Heart right ventricle (tissue), 16 donors: ENCODE results near the gene ZNF655. TPM values are rescaled to one million over a fixed set of nuclear protein-coding genes. Genes with fewer than 3 reads are reported as not detected.

Experiments used
- ATAC-seq, 8 donors: fragments of 200-7000 bp; cut with Tn5 transposase; one replicate each; pipeline ENCODE4 v1.9.1; 2020; ENCODE audit warnings: mild to moderate bottlenecking in 8 of 8, moderate library complexity in 8 of 8, moderate number of reproducible peaks in 1 of 8
- DNase-seq, 2 donors: peaks; one replicate each; pipeline ENCODE4 v3.0.0-alpha.2; 2020
- H3K27ac ChIP-seq, 10 donors: fragments of 200-600 bp; sonication (generic) in 2 of 10; one replicate each; pipeline versions ENCODE4 v1.5.0 to v1.8.0; 2020 to 2022; ENCODE audit warnings: mild to moderate bottlenecking in 3 of 10
- H3K27me3 ChIP-seq, 7 donors: fragments of 200-600 bp; one replicate each; pipeline ENCODE4 v1.8.0; 2021 to 2022; ENCODE audit warnings: mild to moderate bottlenecking in 2 of 7
- H3K36me3 ChIP-seq, 9 donors: fragments of 200-600 bp; sonication (generic) in 1 of 9; one replicate each; pipeline versions ENCODE4 v1.5.0 to v1.8.0; 2020 to 2022; ENCODE audit warnings: mild to moderate bottlenecking in 2 of 9
- H3K4me1 ChIP-seq, 9 donors: fragments of 200-600 bp; sonication (generic) in 1 of 9; one replicate each; pipeline versions ENCODE4 v1.5.0 to v1.8.0; 2020 to 2022; ENCODE audit warnings: mild to moderate bottlenecking in 4 of 9
- H3K4me3 ChIP-seq, 10 donors: fragments of 200-600 bp; sonication (generic) in 2 of 10; one replicate each; pipeline versions ENCODE4 v1.5.0 to v1.8.0; 2020 to 2022; ENCODE audit warnings: mild to moderate bottlenecking in 7 of 10, moderate library complexity in 2 of 10
- H3K9me3 ChIP-seq, 11 donors: fragments of 200-600 bp in 10 of 11; sonication (generic) in 2 of 11; one replicate each; pipeline versions ENCODE4 v1.5.0 to v1.8.0; 2013 to 2022; ENCODE audit warnings: mild to moderate bottlenecking in 2 of 11, control low read depth in 1 of 11, moderate library complexity in 1 of 11
- WGBS, 2 donors: extraction: QIAGEN DNeasy Blood & Tissue Kit; methylation state at CpG; one replicate each; pipeline ENCODE4 v1.1.7; 2013; ENCODE audit warnings: inconsistent platforms in 1 of 2; 5-methylcytosine and 5-hydroxymethylcytosine counted together
- intact Hi-C, 10 donors: fragments of 100-400 bp; cut with DNase I; formaldehyde crosslinking; loops; one replicate each; pipeline versions ENCODE4 v1.11.1 to v1.14.2; 2022
- polyA plus RNA-seq, 2 donors: library from polyadenylated mRNA; stranded (reverse); fragments of 200-250 nt; gene quantifications; one replicate each; pipeline ENCODE4 v1.2.3, GENCODE V29; 2013
- total RNA-seq, 10 donors: library from RNA; stranded (reverse); fragmentation: NEBNext Ultra II Directional in 3 of 10; extraction: Animal tissue kit (Norgen Biotek cat#: 25700) in 3 of 10; gene quantifications; one replicate each; pipeline versions ENCODE4 v1.2.1 to v1.2.4, GENCODE V29; 2021 to 2023
- TF ChIP-seq, protein P1 (sequence below), 9 donors: fragments of 200-600 bp; sonication (generic) in 2 of 9; IDR thresholded peaks; one replicate each; pipeline versions ENCODE4 v1.5.0 to v1.8.0; 2021 to 2022; ENCODE audit warnings: antibody characterized with exemption in 9 of 9, mild to moderate bottlenecking in 5 of 9, moderate library complexity in 1 of 9
- donor health status: Arrhythmogenic right ventricular cardiomyopathy.
- donor health status: ischemic (EF 13 %, LVEDD 7.1; RV severe dilation, severe dysfunction).
- donor health status: healthy with polysubstance abuse.
- donor health status: DM: no; HTN: yes; CAD: no.
- donor health status: DM: no; HTN: no; CAD: no.
- donor health status: ischemic (EF 25% LVEDD 6.9; RV normal size, moderate dysfunction).
- donor health status: ischemic (EF 25% LVEDD 5.7; RV mildly dilated, moderate dysfunction).
- donor health status: healthy.
- donor health status: DM: yes; HTN: yes; CAD: no.
- donor health status: Ischemic cardiomyopathy.
- donor health status: ischemic (EF 35%, LVEDD 5.7; RV mildly dilated, moderate dysfunction).
- donor health status: nonischemic (EF 11% LVEDD 7.7; RV severe dilation, severe dysfunction).
- donor health status: DM: yes; HTN: yes; CAD: no.
- donor health status: PGD.
- donor health status: ischemic (EF 29% LVEDD 5.4; RV normal size, mild dysfunction).
- donor health status: nonischemic (EF 23%, LVEDD 6.1; RV moderate dilation, normal function).

ZNF655 gene
- total and polyA plus RNA-seq, 12 donors: 22.0 to 54.1 (median 30.8) TPM

DNA sequence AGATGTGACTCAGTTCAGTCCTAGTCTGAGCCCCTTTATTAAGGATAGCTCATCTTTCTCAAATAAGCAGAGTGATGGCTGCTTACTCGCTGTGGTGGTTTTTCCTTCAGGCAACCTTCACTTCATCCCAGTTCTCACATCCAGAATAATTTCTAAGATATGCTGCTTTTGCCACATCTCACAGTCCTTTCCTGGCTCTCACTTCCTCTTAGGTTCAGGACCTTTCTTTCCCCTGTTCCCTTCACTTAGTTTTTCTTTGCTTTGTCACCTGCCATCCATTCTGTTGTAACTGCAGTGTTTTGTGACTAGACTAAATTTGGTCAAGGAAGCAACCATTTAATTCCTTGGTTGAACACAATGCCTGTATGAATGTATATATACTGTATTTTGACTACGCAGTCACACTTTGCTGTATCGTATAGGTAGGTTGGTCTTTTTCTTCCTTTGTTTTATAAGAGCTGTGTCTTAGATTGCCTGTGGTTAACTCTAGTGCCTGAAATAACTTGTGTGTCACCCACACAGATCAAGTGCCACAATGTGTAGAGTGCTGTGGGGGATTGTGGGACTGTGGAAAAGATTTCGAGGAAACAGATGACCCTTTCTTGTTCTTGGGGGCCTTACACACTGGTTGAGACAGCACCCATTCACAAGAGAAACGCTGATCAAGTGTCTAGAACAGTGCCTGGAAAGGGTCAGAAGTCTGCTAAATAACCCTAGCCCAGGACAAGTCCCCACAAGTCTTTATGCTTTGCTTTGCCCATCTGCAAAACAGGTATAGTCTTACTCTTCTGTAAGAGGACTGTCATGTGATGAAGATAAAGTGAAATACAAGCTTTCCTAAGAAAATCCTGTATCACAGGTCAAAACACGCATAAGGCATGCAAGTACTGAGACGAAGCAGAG is 2.6 kb downstream of the ZNF655 start:
- TF ChIP-seq, protein P1, sequence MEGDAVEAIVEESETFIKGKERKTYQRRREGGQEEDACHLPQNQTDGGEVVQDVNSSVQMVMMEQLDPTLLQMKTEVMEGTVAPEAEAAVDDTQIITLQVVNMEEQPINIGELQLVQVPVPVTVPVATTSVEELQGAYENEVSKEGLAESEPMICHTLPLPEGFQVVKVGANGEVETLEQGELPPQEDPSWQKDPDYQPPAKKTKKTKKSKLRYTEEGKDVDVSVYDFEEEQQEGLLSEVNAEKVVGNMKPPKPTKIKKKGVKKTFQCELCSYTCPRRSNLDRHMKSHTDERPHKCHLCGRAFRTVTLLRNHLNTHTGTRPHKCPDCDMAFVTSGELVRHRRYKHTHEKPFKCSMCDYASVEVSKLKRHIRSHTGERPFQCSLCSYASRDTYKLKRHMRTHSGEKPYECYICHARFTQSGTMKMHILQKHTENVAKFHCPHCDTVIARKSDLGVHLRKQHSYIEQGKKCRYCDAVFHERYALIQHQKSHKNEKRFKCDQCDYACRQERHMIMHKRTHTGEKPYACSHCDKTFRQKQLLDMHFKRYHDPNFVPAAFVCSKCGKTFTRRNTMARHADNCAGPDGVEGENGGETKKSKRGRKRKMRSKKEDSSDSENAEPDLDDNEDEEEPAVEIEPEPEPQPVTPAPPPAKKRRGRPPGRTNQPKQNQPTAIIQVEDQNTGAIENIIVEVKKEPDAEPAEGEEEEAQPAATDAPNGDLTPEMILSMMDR (IDR thresholded peaks at IDR 0.05): no peak
- H3K4me3 ChIP-seq: no peak overlapping the region
- no peak for DNase-seq
- H3K36me3 ChIP-seq: peaks cover 0 to 72% (median 51%) of the 10 kb centered on the region in 9 donors
- H3K9me3 ChIP-seq: no peaks in the 10 kb centered on the region
- H3K27ac ChIP-seq: peak overlapping the region in 1 of 10 donors; percentile 16
- no peak for ATAC-seq
- intact Hi-C loops: no loop called here
- H3K27me3 ChIP-seq: no peaks in the 10 kb centered on the region
- WGBS, 2 donors: 92 to 93% methylated on average over 7 of the region's 7 CpGs
- peaks cover 4 to 57% (median 34%) of the 10 kb centered on the region in 9 donors for H3K4me1 ChIP-seq

DNA sequence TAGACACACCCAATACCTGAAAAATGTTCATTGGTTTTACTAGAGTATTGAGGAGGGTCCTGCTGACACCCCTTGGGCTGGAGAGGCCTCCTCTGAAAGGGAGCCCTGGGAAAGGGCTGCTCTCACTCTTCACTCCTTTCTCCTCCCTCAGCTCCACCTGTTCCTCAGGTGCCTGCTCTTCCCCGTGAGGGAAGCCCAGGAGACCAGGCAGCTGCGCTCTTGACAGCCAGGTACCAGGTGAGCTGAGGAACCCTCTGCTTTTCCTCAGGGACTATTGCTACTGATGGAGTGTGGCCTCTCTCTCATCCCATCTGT is 3.3 kb downstream of the ZNF655 start:
- no peak overlapping the region for H3K4me3 ChIP-seq
- TF ChIP-seq, protein P1 (IDR thresholded peaks at IDR 0.05): no peak
- H3K27ac ChIP-seq: no peak overlapping the region
- WGBS, 2 donors: 89 to 100% methylated on average over 2 of the region's 2 CpGs
- H3K27me3 ChIP-seq: no peaks in the 10 kb centered on the region
- H3K4me1 ChIP-seq: peaks cover 4 to 52% (median 29%) of the 10 kb centered on the region in 9 donors
- H3K9me3 ChIP-seq: no peaks in the 10 kb centered on the region
- peaks cover 0 to 72% (median 55%) of the 10 kb centered on the region in 9 donors for H3K36me3 ChIP-seq
- DNase-seq (no peak), ATAC-seq (no peak)
- intact Hi-C loops: no loop called here

DNA sequence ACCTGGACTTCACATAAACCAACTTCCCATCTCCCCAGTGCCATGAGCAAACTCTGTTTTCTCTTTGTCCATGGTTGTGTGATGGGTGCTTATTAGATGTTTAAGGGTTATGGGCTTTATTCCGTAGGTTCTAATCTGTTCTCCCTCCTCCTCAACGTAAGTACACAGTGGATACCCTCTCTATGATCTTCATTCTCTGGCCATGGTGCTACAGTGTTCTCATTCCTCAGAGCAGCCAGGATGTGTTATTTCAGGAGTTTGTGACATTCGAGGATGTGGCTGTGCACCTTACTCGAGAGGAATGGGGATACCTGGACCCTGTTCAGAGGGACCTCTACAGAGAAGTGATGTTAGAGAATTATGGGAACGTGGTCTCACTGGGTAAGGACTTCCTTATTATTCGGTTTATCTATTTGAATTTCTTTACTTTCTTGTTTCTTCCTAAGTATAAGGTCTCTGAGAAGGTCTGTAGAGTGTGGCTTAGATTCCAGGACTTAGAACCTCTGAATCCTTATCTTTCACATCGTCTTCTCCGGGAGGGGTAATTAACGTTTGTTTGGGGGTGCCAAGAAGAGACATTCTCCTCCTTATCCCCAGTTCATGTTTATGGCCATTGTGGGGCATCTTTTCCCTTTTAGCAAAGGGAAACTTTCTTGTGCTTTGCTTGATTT is 3.8 kb downstream of the ZNF655 start:
- DNase-seq (no peak), ATAC-seq (no peak)
- Histone ChIP-seq H3K36me3 (peaks cover 0 to 73% (median 55%) of the 10 kb centered on the region in 9 donors), H3K9me3 (no peaks in the 10 kb centered on the region), H3K27ac (peak overlapping the region in 2 of 10 donors; percentile 0 to 32), H3K4me3 (no peak overlapping the region), H3K27me3 (no peaks in the 10 kb centered on the region), H3K4me1 (peaks cover 4 to 46% (median 26%) of the 10 kb centered on the region in 9 donors)
- TF ChIP-seq, protein P1 (IDR thresholded peaks at IDR 0.05): no peak
- intact Hi-C loops: no loop called here
- 80 to 81% methylated on average over 9 of the region's 9 CpGs for WGBS, 2 donors

DNA sequence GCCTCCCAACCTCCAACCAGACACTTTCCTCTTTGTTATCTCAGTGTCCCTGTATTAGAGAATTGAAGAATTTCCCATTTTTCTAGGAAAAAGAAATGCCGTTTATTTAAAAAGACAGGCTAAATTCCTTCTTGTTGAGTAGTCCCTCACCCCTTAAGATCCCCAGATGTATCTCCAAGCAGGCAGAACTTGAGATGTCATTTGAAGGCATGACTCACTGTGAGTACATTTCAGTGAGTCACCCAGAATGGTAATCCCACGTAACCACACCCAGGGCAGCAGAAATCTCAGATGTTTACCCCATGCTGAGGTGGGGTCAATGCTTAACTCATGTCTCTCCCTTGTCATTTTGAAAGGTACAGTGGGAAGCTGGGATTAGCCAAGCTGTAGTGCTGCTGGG is 4.4 kb downstream of the ZNF655 start:
- peaks cover 0 to 78% (median 55%) of the 10 kb centered on the region in 9 donors for H3K36me3 ChIP-seq
- intact Hi-C loops: no loop called here
- no peak overlapping the region for H3K4me3 ChIP-seq
- H3K9me3 ChIP-seq: no peaks in the 10 kb centered on the region
- H3K27me3 ChIP-seq: no peaks in the 10 kb centered on the region
- WGBS, 2 donors: 60 to 61% methylated on average over 2 of the region's 2 CpGs
- H3K27ac ChIP-seq: peak overlapping the region in 1 of 10 donors; percentile 31
- ATAC-seq (no peak), DNase-seq (no peak)
- TF ChIP-seq, protein P1 (IDR thresholded peaks at IDR 0.05): no peak
- H3K4me1 ChIP-seq: peaks cover 4 to 41% (median 20%) of the 10 kb centered on the region in 9 donors
